Right lobe of liver (tissue), 6 donors: ENCODE measurements around the gene HMGCR. TPM values are rescaled to one million over a fixed set of nuclear protein-coding genes. Genes with fewer than 3 reads are reported as not detected.

Experiments used
- ATAC-seq, 4 donors: fragments of 200-7000 bp; cut with Tn5 transposase; one replicate each; pipeline ENCODE4 v1.9.1; 2020; ENCODE audit warnings: mild to moderate bottlenecking in 4 of 4, moderate library complexity in 4 of 4
- DNase-seq, 3 donors: peaks; one replicate each; pipeline ENCODE4 v3.0.0-alpha.2; 2020
- H3K27ac ChIP-seq, 3 donors: fragments of 200-600 bp; one replicate each; pipeline ENCODE4 v1.8.0; 2022
- H3K27me3 ChIP-seq, 2 donors: fragments of 200-600 bp; one replicate each; pipeline ENCODE4 v1.8.0; 2022
- H3K36me3 ChIP-seq, 4 donors: fragments of 200-600 bp; sonication (generic) in 1 of 4; one replicate each; pipeline versions ENCODE4 v1.5.1 to v1.8.0; 2017 to 2022; ENCODE audit warnings: control low read depth in 1 of 4
- H3K4me1 ChIP-seq, 4 donors: fragments of 200-600 bp; sonication (generic) in 1 of 4; one replicate each; pipeline versions ENCODE4 v1.5.1 to v1.8.0; 2017 to 2022; ENCODE audit warnings: control low read depth in 1 of 4
- H3K4me3 ChIP-seq, 3 donors: fragments of 200-600 bp; one replicate each; pipeline ENCODE4 v1.8.0; 2022
- H3K9me3 ChIP-seq, 4 donors: fragments of 200-600 bp; sonication (generic) in 1 of 4; one replicate each; pipeline versions ENCODE4 v1.5.1 to v1.8.0; 2017 to 2022; ENCODE audit warnings: control low read depth in 1 of 4
- POLR2A ChIP-seq: fragments of 450-650 bp; IDR thresholded peaks from one replicate; pipeline ENCODE4 v1.6.1; 2017; ENCODE audit warnings: antibody characterized with exemption, mild to moderate bottlenecking
- WGBS: methylation state at CpG from one replicate; pipeline ENCODE4 v1.1.6; 2018; ENCODE audit warnings: low coverage, low lambda C conversion rate; ENCODE audit not compliant: insufficient coverage; ENCODE audit errors: missing lambda C conversion rate; 5-methylcytosine and 5-hydroxymethylcytosine counted together
- intact Hi-C, 2 donors: fragments of 100-400 bp; cut with DNase I; formaldehyde crosslinking; loops; one replicate each; pipeline versions ENCODE4 v1.11.2 to v1.14.1; 2022
- total RNA-seq, 6 experiments: library from RNA; depleted of rRNA in 2 of 6; stranded (reverse); fragments of >200 nt in 2 of 6; fragmentation: NEBNext Ultra II Directional in 3 of 6; extraction: Animal tissue kit (Norgen Biotek cat#: 25700) in 3 of 6; gene quantifications; one replicate each; pipeline versions ENCODE4 v1.1.0 to v1.2.4, GENCODE V29; 2016 to 2023
- TF ChIP-seq, protein P1 (sequence below), 4 donors: fragments of 200-600 bp in 3 of 4; fragments of 450-650 bp in 1 of 4; IDR thresholded peaks; one replicate each; pipeline versions ENCODE4 v1.5.1 to v1.8.0; 2016 to 2022; ENCODE audit warnings: antibody characterized with exemption in 4 of 4, mild to moderate bottlenecking in 2 of 4
- donor health status: DM: no; HTN: yes; CAD: no.
- donor health status: DM: no; HTN: no; CAD: no.
- donor health status: DM: no; HTN: no; CAD: no.
- donor health status: DM: no; HTN: yes; CAD: no.
- donor health status: DM: no; HTN: yes; CAD: no.

HMGCR gene
- total RNA-seq, 6 experiments from 2014 or later, result 9.6 to 89.6 (median 22.2) TPM

DNA sequence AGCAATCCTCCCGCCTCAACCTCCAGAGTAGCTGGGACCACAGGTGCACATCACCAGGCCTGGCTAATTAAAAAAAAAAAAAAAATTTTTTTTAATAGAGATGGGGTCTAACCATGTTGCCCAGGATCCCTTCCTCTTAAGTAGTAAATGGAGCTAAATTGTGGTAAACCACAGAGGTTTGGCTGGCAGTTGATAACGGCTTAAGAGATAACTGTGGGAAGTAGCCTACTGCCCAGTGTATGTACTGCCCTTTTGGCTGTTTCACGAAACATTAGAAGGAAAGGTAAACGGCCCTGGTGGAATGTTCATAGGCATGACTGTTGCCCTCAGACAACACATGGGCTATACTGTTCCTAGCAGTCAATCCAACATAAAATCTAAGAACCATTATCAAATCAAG, 44.4 kb downstream of the HMGCR start:
- intact Hi-C loops, result no loop called here
- no peak overlapping the region for H3K27ac ChIP-seq
- ATAC-seq (no peak), DNase-seq (no peak)
- no peaks in the 10 kb centered on the region for H3K27me3 ChIP-seq
- H3K36me3 ChIP-seq, result peaks cover 0 to 74% (median 8%) of the 10 kb centered on the region in 4 donors
- no peak overlapping the region for H3K4me3 ChIP-seq
- WGBS, result 52% methylated on average over 3 of the region's 4 CpGs
- TF ChIP-seq POLR2A, result no peak
- TF ChIP-seq, protein P1, sequence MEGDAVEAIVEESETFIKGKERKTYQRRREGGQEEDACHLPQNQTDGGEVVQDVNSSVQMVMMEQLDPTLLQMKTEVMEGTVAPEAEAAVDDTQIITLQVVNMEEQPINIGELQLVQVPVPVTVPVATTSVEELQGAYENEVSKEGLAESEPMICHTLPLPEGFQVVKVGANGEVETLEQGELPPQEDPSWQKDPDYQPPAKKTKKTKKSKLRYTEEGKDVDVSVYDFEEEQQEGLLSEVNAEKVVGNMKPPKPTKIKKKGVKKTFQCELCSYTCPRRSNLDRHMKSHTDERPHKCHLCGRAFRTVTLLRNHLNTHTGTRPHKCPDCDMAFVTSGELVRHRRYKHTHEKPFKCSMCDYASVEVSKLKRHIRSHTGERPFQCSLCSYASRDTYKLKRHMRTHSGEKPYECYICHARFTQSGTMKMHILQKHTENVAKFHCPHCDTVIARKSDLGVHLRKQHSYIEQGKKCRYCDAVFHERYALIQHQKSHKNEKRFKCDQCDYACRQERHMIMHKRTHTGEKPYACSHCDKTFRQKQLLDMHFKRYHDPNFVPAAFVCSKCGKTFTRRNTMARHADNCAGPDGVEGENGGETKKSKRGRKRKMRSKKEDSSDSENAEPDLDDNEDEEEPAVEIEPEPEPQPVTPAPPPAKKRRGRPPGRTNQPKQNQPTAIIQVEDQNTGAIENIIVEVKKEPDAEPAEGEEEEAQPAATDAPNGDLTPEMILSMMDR (IDR thresholded peaks at IDR 0.05), result no peak
- H3K4me1 ChIP-seq, result no peaks in the 10 kb centered on the region
- no peaks in the 10 kb centered on the region for H3K9me3 ChIP-seq

DNA sequence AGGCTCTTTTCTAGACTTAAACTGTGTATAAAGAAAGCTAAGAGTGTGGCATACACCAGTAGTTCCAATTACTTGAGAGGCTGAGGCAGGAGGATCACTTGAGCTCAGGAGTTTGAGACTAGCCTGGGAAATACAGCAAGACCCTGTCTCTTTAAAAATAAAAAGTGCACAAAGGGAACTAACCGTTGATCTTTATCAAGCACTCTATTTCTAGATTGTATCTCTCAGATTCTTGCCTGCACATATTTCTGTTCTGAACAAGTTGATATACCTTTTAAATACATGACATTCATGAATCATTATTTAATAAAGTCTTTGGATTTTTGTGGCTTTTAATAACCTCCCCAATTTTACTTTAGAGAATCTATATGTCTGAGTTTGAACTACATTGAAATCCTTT, 47.2 kb downstream of the HMGCR start:
- no peak for TF ChIP-seq POLR2A
- TF ChIP-seq, protein P1 (IDR thresholded peaks at IDR 0.05), result no peak
- DNase-seq (no peak), ATAC-seq (no peak)
- 53% methylated on average over 1 of the region's 1 CpG for WGBS
- no peak overlapping the region for H3K27ac ChIP-seq
- H3K36me3 ChIP-seq, result peaks cover 0 to 63% (median 9%) of the 10 kb centered on the region in 4 donors
- intact Hi-C loops, result no loop called here
- H3K4me3 ChIP-seq, result no peak overlapping the region
- no peaks in the 10 kb centered on the region for H3K9me3 ChIP-seq
- H3K27me3 ChIP-seq, result no peaks in the 10 kb centered on the region
- no peaks in the 10 kb centered on the region for H3K4me1 ChIP-seq

DNA sequence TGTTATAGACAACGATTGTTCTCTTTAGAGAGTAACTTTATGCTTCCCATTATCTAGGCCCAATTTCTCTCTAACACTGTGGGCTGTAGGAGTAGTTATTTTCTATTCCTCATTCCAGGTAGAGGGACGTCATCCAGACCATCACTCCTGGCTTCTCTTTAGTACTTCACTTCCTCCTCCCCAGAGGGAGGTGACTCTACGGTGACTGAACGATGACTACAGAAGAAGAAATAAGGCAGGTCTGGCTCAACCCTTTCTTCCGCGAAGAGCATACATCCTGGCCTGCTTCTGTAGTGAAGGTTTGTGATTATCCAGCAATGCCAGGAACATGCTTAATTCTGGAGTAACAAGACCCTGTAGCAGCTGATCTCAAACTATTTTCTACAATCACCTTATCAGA, 50.8 kb downstream of the HMGCR start:
- Histone ChIP-seq H3K27me3 (no peaks in the 10 kb centered on the region), H3K9me3 (no peaks in the 10 kb centered on the region), H3K27ac (no peak overlapping the region), H3K4me1 (no peaks in the 10 kb centered on the region), H3K4me3 (no peak overlapping the region), H3K36me3 (peaks cover 0 to 39% (median 3%) of the 10 kb centered on the region in 4 donors)
- no peak for TF ChIP-seq POLR2A
- TF ChIP-seq, protein P1 (IDR thresholded peaks at IDR 0.05), result no peak
- intact Hi-C loops, result no loop called here
- 86% methylated on average over 4 of the region's 6 CpGs for WGBS
- ATAC-seq (no peak), DNase-seq (no peak)

DNA sequence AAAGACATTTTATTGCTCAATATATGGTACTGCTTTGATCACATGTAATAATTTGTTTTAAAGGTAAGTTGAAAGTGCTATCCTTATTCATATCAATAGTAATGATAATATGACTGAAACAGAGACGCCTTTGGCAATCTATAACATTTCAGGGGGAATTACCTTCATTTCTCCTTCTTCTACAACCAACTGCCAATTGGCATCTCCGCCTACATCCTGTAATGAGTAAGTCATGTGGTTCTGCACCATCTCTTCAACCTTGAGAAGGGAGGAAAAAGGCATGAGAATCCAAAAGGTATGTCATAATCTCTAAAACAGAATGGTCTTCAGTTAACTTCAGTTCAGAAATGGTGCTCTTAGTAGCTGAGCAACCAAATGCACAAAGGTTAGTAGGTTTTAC, 52.4 kb downstream of the HMGCR start:
- intact Hi-C loops, result no loop called here
- WGBS, result 88% methylated on average over 2 of the region's 2 CpGs
- peaks cover 0 to 32% (median 3%) of the 10 kb centered on the region in 4 donors for H3K36me3 ChIP-seq

More for the DNA sequence above, 52.4 kb downstream of the HMGCR start:
- Histone ChIP-seq H3K27me3 (no peaks in the 10 kb centered on the region), H3K4me3 (no peak overlapping the region), H3K27ac (no peak overlapping the region), H3K9me3 (no peaks in the 10 kb centered on the region), H3K4me1 (no peaks in the 10 kb centered on the region)
- ATAC-seq, result no peak
- DNase-seq, result no peak
- TF ChIP-seq POLR2A, result no peak
- TF ChIP-seq, protein P1 (IDR thresholded peaks at IDR 0.05), result no peak
